Hepatocyte (in vitro differentiated cells): ENCODE data around the gene ARHGAP28. TPM values are rescaled to one million over a fixed set of nuclear protein-coding genes. Genes with fewer than 3 reads are reported as not detected.
A peak's percentile ranks its signal among the peaks of the same experiment; 100 is the strongest.

Source experiments
- DNase-seq: peaks from one replicate; pipeline ENCODE4 v3.0.0-alpha.2; 2016; ENCODE audit warnings: low spot score
- H2AFZ ChIP-seq: fragments of 200-600 bp; sonication (generic); 2 replicates; pipeline ENCODE4 v1.6.0; 2016; ENCODE audit warnings: antibody characterized with exemption, mild to moderate bottlenecking
- H3K27ac ChIP-seq: fragments of 200-600 bp; sonication (generic); 2 replicates; pipeline ENCODE4 v1.5.1; 2016; ENCODE audit warnings: mild to moderate bottlenecking
- H3K27me3 ChIP-seq: fragments of 200-600 bp; sonication (generic); 2 replicates; pipeline ENCODE4 v1.6.1; 2016
- H3K36me3 ChIP-seq: fragments of 200-600 bp; sonication (generic); replicated peaks from 2 replicates; pipeline ENCODE4 v1.5.1; 2016; ENCODE audit warnings: low read depth; ENCODE audit not compliant: insufficient read depth
- H3K4me1 ChIP-seq: fragments of 200-600 bp; sonication (generic); 2 replicates; pipeline ENCODE4 v1.5.1; 2016; ENCODE audit warnings: mild to moderate bottlenecking, moderate library complexity; ENCODE audit not compliant: insufficient read depth
- H3K4me2 ChIP-seq: fragments of 200-600 bp; sonication (generic); 2 replicates; pipeline ENCODE4 v1.6.0; 2016
- H3K4me3 ChIP-seq: fragments of 200-600 bp; sonication (generic); 2 replicates; pipeline ENCODE4 v1.5.1; 2016; ENCODE audit warnings: mild to moderate bottlenecking
- H3K79me2 ChIP-seq: fragments of 200-600 bp; sonication (generic); 2 replicates; pipeline ENCODE4 v1.6.0; 2017; ENCODE audit warnings: mild to moderate bottlenecking
- H3K9me2 ChIP-seq: fragments of 200-600 bp; sonication (generic); replicated peaks from 2 replicates; pipeline ENCODE4 v1.6.0; 2017; ENCODE audit warnings: mild to moderate bottlenecking; ENCODE audit not compliant: insufficient read depth
- H3K9me3 ChIP-seq: fragments of 200-600 bp; sonication (generic); 2 replicates; pipeline ENCODE4 v1.5.1; 2016; ENCODE audit warnings: low read depth, mild to moderate bottlenecking
- H4K20me1 ChIP-seq: fragments of 200-600 bp; sonication (generic); 2 replicates; pipeline ENCODE4 v1.6.0; 2016; ENCODE audit warnings: mild to moderate bottlenecking; ENCODE audit not compliant: insufficient read depth, poor library complexity, severe bottlenecking
- CTCF ChIP-seq: fragments of 200-600 bp; sonication (generic); IDR thresholded peaks from 2 replicates; pipeline ENCODE4 v1.5.1; 2016; ENCODE audit warnings: antibody characterized with exemption, mild to moderate bottlenecking; ENCODE audit not compliant: poor library complexity
- EZH2 ChIP-seq: fragments of 200-600 bp; sonication (generic); IDR thresholded peaks from 2 replicates; pipeline ENCODE4 v1.6.1; 2016; ENCODE audit warnings: antibody characterized with exemption, mild to moderate bottlenecking, borderline replicate concordance
- EZH2phosphoT487 ChIP-seq: fragments of 200-600 bp; sonication (generic); IDR thresholded peaks from one replicate; pipeline ENCODE4 v1.6.1; 2018; ENCODE audit warnings: antibody characterized with exemption, mild to moderate bottlenecking, low read depth, moderate library complexity; ENCODE audit not compliant: unreplicated experiment, severe bottlenecking
- WGBS: methylation state at CpG from one replicate; pipeline ENCODE4 v1.1.6; 2016; ENCODE audit warnings: low lambda C conversion rate; ENCODE audit errors: missing lambda C conversion rate; 5-methylcytosine and 5-hydroxymethylcytosine counted together
- polyA plus RNA-seq: library from polyadenylated mRNA; unstranded; fragments of >200 nt; fragmentation: Nextera tagmentation; extraction: Ambion mirVana; gene quantifications from 2 replicates; pipeline ENCODE4 v1.2.1, GENCODE V29; 2016
- total RNA-seq: library from RNA; depleted of rRNA; stranded (reverse); fragments of >200 nt; gene quantifications from 2 replicates; pipeline ENCODE4 v1.2.3, GENCODE V29; 2014

ARHGAP28 gene
- total and polyA plus RNA-seq, 2 experiments from 2014 or later, result 23.5 to 60.7 TPM

DNA sequence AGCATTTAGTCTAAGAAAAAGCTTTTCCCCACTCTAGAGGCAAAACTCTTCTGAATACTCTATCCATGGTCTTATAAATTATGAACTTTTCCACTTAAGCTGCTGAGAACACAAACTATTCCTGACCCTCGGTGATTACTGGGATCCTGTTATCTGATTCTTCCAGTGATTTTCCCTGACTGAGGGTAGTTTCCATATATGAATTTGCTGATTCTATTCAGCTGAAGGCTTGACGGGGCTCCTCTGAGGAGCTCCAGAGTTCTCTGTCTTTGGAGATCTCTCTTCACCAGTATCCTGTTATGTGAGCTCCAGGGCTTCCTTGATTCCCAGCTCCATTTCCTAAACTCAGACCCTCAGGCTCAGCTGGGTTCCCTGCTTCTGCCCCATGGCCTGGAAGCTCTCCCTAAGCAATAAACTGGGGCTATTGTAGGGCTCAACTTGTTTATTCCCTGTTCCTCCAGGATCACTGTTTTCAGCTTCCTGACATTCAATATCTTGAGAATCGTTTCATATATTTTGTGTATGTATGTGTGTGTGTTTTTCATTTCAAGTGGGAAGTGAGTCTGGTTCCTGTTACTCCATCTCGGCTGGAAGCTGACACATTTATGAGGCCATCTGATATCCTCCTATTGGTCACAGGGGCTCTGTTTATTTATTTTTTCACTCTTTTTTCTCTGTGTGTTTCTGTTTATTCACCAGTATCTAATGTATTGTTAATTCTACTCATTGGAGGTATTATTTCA is 78.2 kb downstream of the ARHGAP28 start:
- Histone ChIP-seq H4K20me1 (no peaks in the 10 kb centered on the region), H3K27me3 (no peaks in the 10 kb centered on the region), H3K4me1 (peaks cover 7% of the 10 kb centered on the region), H3K79me2 (peaks cover 72% of the 10 kb centered on the region), H3K4me2 (peak overlapping the region; percentile 62), H3K9me2 (no peaks in the 10 kb centered on the region), H2AFZ (no peak overlapping the region), H3K9me3 (peaks cover 4% of the 10 kb centered on the region), H3K27ac (peak overlapping the region; percentile 75), H3K4me3 (no peak overlapping the region), H3K36me3 (no peaks in the 10 kb centered on the region)
- TF ChIP-seq CTCF, result no peak
- TF ChIP-seq EZH2phosphoT487, result no peak
- TF ChIP-seq EZH2, result no peak
- WGBS, result 21% methylated on average over 4 of the region's 4 CpGs
- DNase-seq, result no peak

DNA sequence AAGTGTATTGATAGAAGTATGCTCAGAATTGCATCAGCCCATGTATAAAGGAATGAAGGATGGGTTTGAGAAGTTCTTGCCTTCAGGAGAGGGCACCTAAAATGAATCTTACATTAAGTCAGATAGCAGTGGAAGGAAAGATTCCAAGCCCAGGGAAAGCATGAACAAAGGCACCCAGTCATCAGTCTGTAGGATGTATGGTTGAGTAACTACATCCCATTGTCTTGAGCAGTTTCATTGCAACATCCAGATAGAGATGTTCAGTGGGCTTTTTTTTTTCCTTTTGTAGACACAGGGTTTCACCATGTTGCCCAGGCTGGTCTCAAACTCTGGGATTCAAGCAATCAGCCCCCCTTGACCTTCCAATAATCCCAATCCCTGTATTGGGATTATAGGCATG is 80.7 kb downstream of the ARHGAP28 start:
- Histone ChIP-seq H3K79me2 (peaks cover 79% of the 10 kb centered on the region), H3K4me2 (no peak overlapping the region), H3K9me3 (no peaks in the 10 kb centered on the region), H3K4me3 (no peak overlapping the region), H4K20me1 (no peaks in the 10 kb centered on the region), H3K4me1 (peaks cover 7% of the 10 kb centered on the region), H3K27me3 (no peaks in the 10 kb centered on the region), H3K36me3 (no peaks in the 10 kb centered on the region), H3K9me2 (no peaks in the 10 kb centered on the region), H2AFZ (no peak overlapping the region), H3K27ac (no peak overlapping the region)
- no peak for TF ChIP-seq CTCF
- no peak for TF ChIP-seq EZH2
- no peak for DNase-seq

- no peak overlapping the region for H2AFZ ChIP-seq
- no peaks in the 10 kb centered on the region for H3K9me2 ChIP-seq
- DNase-seq, result no peak
- H3K27ac ChIP-seq, result no peak overlapping the region
- no peak for TF ChIP-seq EZH2phosphoT487
- no peak for TF ChIP-seq EZH2
- no peak for TF ChIP-seq CTCF
- WGBS, result 90% methylated on average over 1 of the region's 1 CpG
- no peak overlapping the region for H3K4me2 ChIP-seq
- H4K20me1 ChIP-seq, result no peaks in the 10 kb centered on the region
- H3K79me2 ChIP-seq, result peaks cover 66% of the 10 kb centered on the region
- no peaks in the 10 kb centered on the region for H3K9me3 ChIP-seq
- no peaks in the 10 kb centered on the region for H3K27me3 ChIP-seq
- no peaks in the 10 kb centered on the region for H3K36me3 ChIP-seq
- H3K4me3 ChIP-seq, result no peak overlapping the region
- peaks cover 7% of the 10 kb centered on the region for H3K4me1 ChIP-seq
Measured at GRCh38 chr18:6811816-6812215, 82.3 kb downstream of the ARHGAP28 start.
